SU-DHL-6 (cell line): ENCODE measurements around the gene GRIA1.

Experiments used
- H2AFZ ChIP-seq: fragments of 200-600 bp; sonication (generic); 2 replicates; pipeline ENCODE4 v1.6.1; 2014; ENCODE audit warnings: low read depth, mild to moderate bottlenecking, moderate library complexity, mixed read lengths, antibody characterized with exemption, low read length; ENCODE audit not compliant: severe bottlenecking
- H3F3A ChIP-seq: fragments of 200-600 bp; shearing (Covaris generic); 2 replicates; pipeline ENCODE4 v1.6.0; 2016; ENCODE audit warnings: antibody characterized with exemption, mild to moderate bottlenecking; ENCODE audit not compliant: insufficient read depth
- H3K27ac ChIP-seq: fragments of 200-600 bp; sonication (generic); 2 replicates; pipeline ENCODE4 v1.5.1; 2016; ENCODE audit warnings: low read depth, mild to moderate bottlenecking, low read length, moderate library complexity, mixed read lengths
- H3K27me3 ChIP-seq: fragments of 200-600 bp; sonication (generic), shearing (Covaris generic); 2 replicates; pipeline ENCODE4 v1.6.0; 2014; ENCODE audit warnings: mild to moderate bottlenecking, low read length
- H3K36me3 ChIP-seq: fragments of 200-600 bp; sonication (generic); 2 replicates; pipeline ENCODE4 v1.6.1; 2014; ENCODE audit warnings: mild to moderate bottlenecking, low read length, mixed read lengths
- H3K4me2 ChIP-seq: fragments of 300-600, 200-600 bp; shearing (Covaris generic), sonication (generic); 2 replicates; pipeline ENCODE4 v1.6.0; 2014; ENCODE audit warnings: low read length, low read depth, mild to moderate bottlenecking; ENCODE audit not compliant: poor library complexity, severe bottlenecking
- H3K4me3 ChIP-seq: fragments of 200-600 bp; sonication (generic); 2 replicates; pipeline ENCODE4 v1.5.1; 2014; ENCODE audit warnings: antibody characterized with exemption, low read length, mild to moderate bottlenecking, mixed read lengths; ENCODE audit not compliant: insufficient read depth, poor library complexity, severe bottlenecking
- H3K79me2 ChIP-seq: fragments of 200-600 bp; sonication (generic); 2 replicates; pipeline ENCODE4 v1.6.1; 2014; ENCODE audit warnings: mild to moderate bottlenecking, low read length, moderate library complexity; ENCODE audit not compliant: insufficient read depth
- H3K9ac ChIP-seq: fragments of 200-600 bp; sonication (generic); 2 replicates; pipeline ENCODE4 v1.7.0; 2014; ENCODE audit warnings: mild to moderate bottlenecking, low read length
- H3K9me2 ChIP-seq: fragments of 200-600 bp; sonication (generic); replicated peaks from 2 replicates; pipeline ENCODE4 v1.6.1; 2014; ENCODE audit warnings: low read length; ENCODE audit not compliant: insufficient read depth
- H3K9me3 ChIP-seq: fragments of 200-600 bp; sonication (generic); 2 replicates; pipeline ENCODE4 v1.6.1; 2014; ENCODE audit warnings: low read length, mixed read lengths; ENCODE audit not compliant: insufficient read depth
- H4K20me1 ChIP-seq: fragments of 200-600 bp; sonication (generic); 2 replicates; pipeline ENCODE4 v1.6.1; 2014; ENCODE audit warnings: low read depth, mild to moderate bottlenecking, antibody characterized with exemption, low read length, moderate library complexity, mixed read lengths
- CTCF ChIP-seq: fragments of 200-600 bp; sonication (generic); IDR thresholded peaks from one replicate; pipeline ENCODE4 v1.5.1; 2017; ENCODE audit warnings: antibody characterized with exemption, mild to moderate bottlenecking, low read length, moderate library complexity; ENCODE audit not compliant: insufficient read depth, poor library complexity, severe bottlenecking
- EZH2phosphoT487 ChIP-seq: fragments of 200-600 bp; sonication (generic), shearing (Covaris generic); conservative IDR thresholded peaks from 2 replicates; pipeline ENCODE4 v1.6.1; 2018; ENCODE audit warnings: mild to moderate bottlenecking, antibody characterized with exemption, low read length, moderate library complexity, mixed read lengths

GRIA1 gene

GRCh38 chr5:153793699-153794098 is 303.2 kb downstream of the GRIA1 start:
- Histone ChIP-seq H3K36me3 (no peaks in the 10 kb centered on the region), H3K4me3 (no peak overlapping the region), H3K9me2 (no peaks in the 10 kb centered on the region), H3K27me3 (no peaks in the 10 kb centered on the region), H3F3A (no peaks in the 10 kb centered on the region), H3K9me3 (no peaks in the 10 kb centered on the region), H3K79me2 (no peaks in the 10 kb centered on the region), H4K20me1 (no peaks in the 10 kb centered on the region), H3K4me2 (no peak overlapping the region), H3K9ac (no peak overlapping the region), H2AFZ (no peak overlapping the region), H3K27ac (no peak overlapping the region)
- no peak for TF ChIP-seq EZH2phosphoT487
- no peak for TF ChIP-seq CTCF

- H3K4me2 ChIP-seq: no peak overlapping the region
- TF ChIP-seq CTCF (no peak), EZH2phosphoT487 (no peak)
- H2AFZ ChIP-seq: no peak overlapping the region
- H4K20me1 ChIP-seq: no peaks in the 10 kb centered on the region
- no peak overlapping the region for H3K9ac ChIP-seq
- H3F3A ChIP-seq: no peaks in the 10 kb centered on the region
- H3K36me3 ChIP-seq: no peaks in the 10 kb centered on the region
- H3K9me2 ChIP-seq: no peaks in the 10 kb centered on the region
- H3K79me2 ChIP-seq: no peaks in the 10 kb centered on the region
- no peaks in the 10 kb centered on the region for H3K27me3 ChIP-seq
- no peak overlapping the region for H3K27ac ChIP-seq
- H3K4me3 ChIP-seq: no peak overlapping the region
- H3K9me3 ChIP-seq: no peaks in the 10 kb centered on the region
These were observed 303.9 kb downstream of the GRIA1 start for GRCh38 chr5:153794327-153794726.

GRCh38 chr5:153796527-153796926 is 306.1 kb downstream of the GRIA1 start:
- no peaks in the 10 kb centered on the region for H3K27me3 ChIP-seq

More at GRCh38 chr5:153796527-153796926, 306.1 kb downstream of the GRIA1 start:
- H3K27ac ChIP-seq: no peak overlapping the region
- no peaks in the 10 kb centered on the region for H3K79me2 ChIP-seq
- H3K9me2 ChIP-seq: no peaks in the 10 kb centered on the region
- TF ChIP-seq CTCF: no peak
- TF ChIP-seq EZH2phosphoT487: no peak
- no peaks in the 10 kb centered on the region for H3F3A ChIP-seq
- no peaks in the 10 kb centered on the region for H4K20me1 ChIP-seq
- no peak overlapping the region for H3K4me3 ChIP-seq
- no peak overlapping the region for H2AFZ ChIP-seq
- no peak overlapping the region for H3K4me2 ChIP-seq
- no peaks in the 10 kb centered on the region for H3K9me3 ChIP-seq
- no peak overlapping the region for H3K9ac ChIP-seq
- no peaks in the 10 kb centered on the region for H3K36me3 ChIP-seq
